IMR-90 (cell line): Measurements from ENCODE around the gene AGBL2. TPM values are rescaled to one million over a fixed set of nuclear protein-coding genes. Genes with fewer than 3 reads are reported as not detected.

Experiments used
- ATAC-seq: fragments of 200-7000 bp; cut with Tn5 transposase; 2 replicates; pipeline ENCODE4 v1.9.1; 2020; ENCODE audit warnings: low read depth, mild to moderate bottlenecking, moderate library complexity
- BruUV-seq: library from RNA; stranded (reverse); fragments of 400-500 nt; replicated peaks from 2 replicates; lab custom pipeline; 2021; lab: Mats Ljungman, UMichigan
- CTCF ChIA-PET: fragments of 300-600 bp; formaldehyde crosslinking; extraction: SDS; loops from one replicate; lab custom pipeline; 2021; ENCODE audit warnings: antibody characterized with exemption; lab: Yijun Ruan, JAX
- POLR2A ChIA-PET: fragments of 300-600 bp; sonication (Branson Sonifier 250); formaldehyde crosslinking; loops from one replicate; lab custom pipeline; 2022; ENCODE audit warnings: antibody characterized with exemption; ENCODE audit not compliant: unreplicated experiment; lab: Charles Lee
- DNase-seq: peaks from one replicate; pipeline ENCODE4 v3.0.0; 2013
- H2AFZ ChIP-seq: replicated peaks from 2 replicates; pipeline ENCODE3; 2013; ENCODE audit warnings: low read length, mild to moderate bottlenecking; ENCODE audit not compliant: poor library complexity
- H2AK5ac ChIP-seq: 2 replicates; pipeline ENCODE4 v1.6.1; 2013; ENCODE audit warnings: low read depth, low read length, inconsistent platforms
- H2AK9ac ChIP-seq: replicated peaks from 2 replicates; pipeline ENCODE3; 2013; ENCODE audit warnings: mild to moderate bottlenecking, low read depth, low read length, moderate library complexity; ENCODE audit not compliant: poor library complexity
- H2BK120ac ChIP-seq: 2 replicates; pipeline ENCODE4 v1.6.1; 2013; ENCODE audit warnings: low read depth, low read length, inconsistent platforms
- H2BK15ac ChIP-seq: 3 replicates; pipeline ENCODE4 v1.6.1; 2013; ENCODE audit warnings: low read depth, low read length, inconsistent platforms
- H2BK20ac ChIP-seq: 2 replicates; pipeline ENCODE4 v1.6.1; 2013; ENCODE audit warnings: low read depth, mild to moderate bottlenecking, inconsistent platforms, low read length, moderate library complexity
- H2BK5ac ChIP-seq: 2 replicates; pipeline ENCODE4 v1.6.1; 2013; ENCODE audit warnings: mild to moderate bottlenecking, low read depth, low read length, inconsistent platforms; ENCODE audit not compliant: poor library complexity, severe bottlenecking
- H3K14ac ChIP-seq: replicated peaks from 2 replicates; pipeline ENCODE4 v1.6.1; 2013; ENCODE audit warnings: low read depth, low read length, inconsistent platforms
- H3K18ac ChIP-seq: 2 replicates; pipeline ENCODE4 v1.6.1; 2013; ENCODE audit warnings: low read depth, low read length, control low read depth
- H3K23ac ChIP-seq: 2 replicates; pipeline ENCODE4 v1.6.1; 2013; ENCODE audit warnings: low read depth, low read length, inconsistent platforms
- H3K27ac ChIP-seq: 2 replicates; pipeline ENCODE4 v1.5.1; 2013; ENCODE audit warnings: mild to moderate bottlenecking, control low read depth, low read length; ENCODE audit not compliant: insufficient read depth
- H3K27me3 ChIP-seq: 2 replicates; pipeline ENCODE4 v1.6.1; 2013; ENCODE audit warnings: low read length; ENCODE audit not compliant: control insufficient read depth, insufficient read depth
- H3K36me3 ChIP-seq: 2 replicates; pipeline ENCODE4 v1.6.1; 2013; ENCODE audit warnings: low read length, mixed read lengths; ENCODE audit not compliant: control insufficient read depth, insufficient read depth
- H3K4ac ChIP-seq: 2 replicates; pipeline ENCODE4 v1.6.1; 2013; ENCODE audit warnings: low read depth, low read length, inconsistent platforms
- H3K4me1 ChIP-seq: 2 replicates; pipeline ENCODE4 v1.6.1; 2013; ENCODE audit warnings: low read length, mixed read lengths; ENCODE audit not compliant: control insufficient read depth, insufficient read depth
- H3K4me2 ChIP-seq: 2 replicates; pipeline ENCODE4 v1.6.1; 2013; ENCODE audit warnings: low read depth, mild to moderate bottlenecking, control low read depth, low read length, moderate library complexity
- H3K4me3 ChIP-seq: 2 replicates; pipeline ENCODE4 v1.5.1; 2013; ENCODE audit warnings: low read depth, mild to moderate bottlenecking, control low read depth, low read length, moderate library complexity; ENCODE audit not compliant: insufficient read depth
- H3K56ac ChIP-seq: 2 replicates; pipeline ENCODE4 v1.6.1; 2013; ENCODE audit warnings: low read length, inconsistent platforms; ENCODE audit not compliant: insufficient read depth; ENCODE audit errors: extremely low read depth
- H3K79me1 ChIP-seq, 2 experiments: 2 replicates each; pipeline ENCODE4 v1.6.1; 2013; ENCODE audit warnings: low read length in 2 of 2, inconsistent platforms in 1 of 2, low read depth in 1 of 2
- H3K9ac ChIP-seq: 2 replicates; pipeline ENCODE4 v1.6.1; 2013; ENCODE audit warnings: low read depth, low read length, control low read depth
- H3K9me1 ChIP-seq: 2 replicates; pipeline ENCODE4 v1.6.1; 2013; ENCODE audit warnings: low read length, inconsistent platforms; ENCODE audit not compliant: insufficient read depth
- H3K9me3 ChIP-seq: 2 replicates; pipeline ENCODE4 v1.6.1; 2013; ENCODE audit warnings: low read length; ENCODE audit not compliant: control insufficient read depth, insufficient read depth
- H4K20me1 ChIP-seq: 2 replicates; pipeline ENCODE4 v1.6.1; 2013; ENCODE audit warnings: low read length, inconsistent platforms; ENCODE audit not compliant: insufficient read depth
- H4K5ac ChIP-seq: 2 replicates; pipeline ENCODE4 v1.6.1; 2013; ENCODE audit warnings: mild to moderate bottlenecking, low read depth, low read length, control low read depth
- H4K8ac ChIP-seq, 2 experiments: 2 replicates each; pipeline ENCODE4 v1.6.1; 2013; ENCODE audit warnings: low read depth in 2 of 2, low read length in 2 of 2, control low read depth in 1 of 2, inconsistent platforms in 1 of 2
- H4K91ac ChIP-seq: 2 replicates; pipeline ENCODE4 v1.6.1; 2013; ENCODE audit warnings: low read depth, low read length, inconsistent platforms; ENCODE audit not compliant: insufficient read depth
- BHLHE40 ChIP-seq: fragments of 150-350 bp; IDR thresholded peaks from 2 replicates; pipeline ENCODE4 v1.6.1; 2016; ENCODE audit warnings: mild to moderate bottlenecking, low read depth, low read length
- CHD1 ChIP-seq: IDR thresholded peaks from 2 replicates; pipeline ENCODE4 v1.6.1; 2012; ENCODE audit warnings: low read depth, low read length, improper control_type of control experiment
- CTCF ChIP-seq: conservative IDR thresholded peaks from 2 replicates; pipeline ENCODE4 v1.5.1; 2012; ENCODE audit warnings: mild to moderate bottlenecking, low read depth, low read length, improper control_type of control experiment
- ELK1 ChIP-seq: fragments of 150-350 bp; IDR thresholded peaks from 2 replicates; pipeline ENCODE4 v1.6.1; 2016; ENCODE audit warnings: low read depth, mild to moderate bottlenecking, low read length, moderate library complexity, borderline replicate concordance
- FOS ChIP-seq: fragments of 150-350 bp; IDR thresholded peaks from 2 replicates; pipeline ENCODE4 v1.6.1; 2016; ENCODE audit warnings: low read depth, low read length
- MAFK ChIP-seq: IDR thresholded peaks from 2 replicates; pipeline ENCODE4 v1.6.1; 2012; ENCODE audit warnings: low read depth, low read length, improper control_type of control experiment
- MAZ ChIP-seq: IDR thresholded peaks from 2 replicates; pipeline ENCODE4 v1.6.1; 2012; ENCODE audit warnings: low read depth, mild to moderate bottlenecking, low read length, improper control_type of control experiment, moderate library complexity, borderline replicate concordance
- MXI1 ChIP-seq: IDR thresholded peaks from 2 replicates; pipeline ENCODE4 v1.6.1; 2012; ENCODE audit warnings: low read depth, mild to moderate bottlenecking, low read length, moderate library complexity, borderline replicate concordance
- NFE2L2 ChIP-seq: fragments of 150-350 bp; IDR thresholded peaks from 2 replicates; pipeline ENCODE4 v1.6.1; 2016; ENCODE audit warnings: low read depth, mild to moderate bottlenecking, low read length
- RFX5 ChIP-seq: IDR thresholded peaks from 2 replicates; pipeline ENCODE4 v1.8.0; 2012; ENCODE audit warnings: low read depth, mild to moderate bottlenecking, low read length, moderate library complexity
- SMC3 ChIP-seq: fragments of 150-350 bp; IDR thresholded peaks from 2 replicates; pipeline ENCODE4 v1.6.1; 2016; ENCODE audit warnings: low read depth, mild to moderate bottlenecking, antibody characterized with exemption, low read length, moderate library complexity
- WGBS, 2 experiments: methylation state at CpG; one replicate each; pipeline versions ENCODE4 v1.1.5 to v1.1.7; 2013; ENCODE audit warnings: missing lambda C conversion rate in 2 of 2; ENCODE audit not compliant: insufficient read length in 1 of 2; ENCODE audit errors: extremely low coverage in 2 of 2; 5-methylcytosine and 5-hydroxymethylcytosine counted together
- dilution Hi-C: fragments of 300-500 bp; cut with HindIII; formaldehyde crosslinking; loops from one replicate; pipeline ENCODE4 v1.14.3; 2018; ENCODE audit warnings: low sequenced_read_pairs; ENCODE audit not compliant: unreplicated experiment
- in situ Hi-C: fragments of 300-500 bp; cut with MboI; formaldehyde crosslinking; loops from 3 replicates; pipeline ENCODE4 v1.14.3; 2019; ENCODE audit warnings: low sequenced_read_pairs, inconsistent platforms, mixed read lengths
- intact Hi-C: fragments of 100-400 bp; cut with micrococcal nuclease; formaldehyde crosslinking; loops from 2 replicates; pipeline ENCODE4 v1.10.0; 2022
- polyA plus RNA-seq, 3 experiments: library from polyadenylated mRNA; depleted of rRNA; stranded (reverse); fragments of >200 nt; gene quantifications; 2 replicates each; pipeline ENCODE4 v1.2.3, GENCODE V29; 2012; ENCODE audit warnings: low replicate concordance in 1 of 3
- total RNA-seq: library from RNA; depleted of rRNA; stranded (reverse); fragments of >200 nt; gene quantifications from 2 replicates; pipeline ENCODE4 v1.2.3, GENCODE V29; 2012
- TF ChIP-seq, protein P1 (sequence below): fragments of 150-350 bp; IDR thresholded peaks from 2 replicates; pipeline ENCODE4 v1.6.1; 2017; ENCODE audit warnings: mild to moderate bottlenecking, antibody characterized with exemption, low read length, low read depth

Gene AGBL2
- total and polyA plus RNA-seq, 2 of the 4 experiments (the other 2 are of a cell fraction): 0.36 to 1.2 TPM

GRCh38 chr11:47667135-47667534 lies 48.0 kb downstream of the AGBL2 start:
- peak; percentile 22 for ATAC-seq
- Histone ChIP-seq H3K9ac (no peak overlapping the region), H3K56ac (no peak overlapping the region), H2AK9ac (no peak overlapping the region), H4K5ac (no peak overlapping the region), H3K4ac (no peak overlapping the region), H2BK20ac (no peak overlapping the region), H3K27me3 (no peaks in the 10 kb centered on the region), H3K9me1 (no peaks in the 10 kb centered on the region), H3K36me3 (no peaks in the 10 kb centered on the region), H3K18ac (no peak overlapping the region), H2AK5ac (no peak overlapping the region), H3K23ac (no peak overlapping the region), H4K91ac (no peak overlapping the region), H3K79me1 (no peaks in the 10 kb centered on the region), H4K8ac (no peak overlapping the region), H2AFZ (no peak overlapping the region), H4K20me1 (no peaks in the 10 kb centered on the region), H3K4me1 (peaks cover 3% of the 10 kb centered on the region; the same call in 1 of the 2 replicates), H3K14ac (no peak overlapping the region), H2BK120ac (no peak overlapping the region), H3K27ac (no peak overlapping the region), H3K4me3 (no peak overlapping the region), H3K4me2 (no peak overlapping the region), H2BK5ac (no peak overlapping the region), H2BK15ac (no peak overlapping the region), H3K9me3 (no peaks in the 10 kb centered on the region)
- TF ChIP-seq, protein P1, sequence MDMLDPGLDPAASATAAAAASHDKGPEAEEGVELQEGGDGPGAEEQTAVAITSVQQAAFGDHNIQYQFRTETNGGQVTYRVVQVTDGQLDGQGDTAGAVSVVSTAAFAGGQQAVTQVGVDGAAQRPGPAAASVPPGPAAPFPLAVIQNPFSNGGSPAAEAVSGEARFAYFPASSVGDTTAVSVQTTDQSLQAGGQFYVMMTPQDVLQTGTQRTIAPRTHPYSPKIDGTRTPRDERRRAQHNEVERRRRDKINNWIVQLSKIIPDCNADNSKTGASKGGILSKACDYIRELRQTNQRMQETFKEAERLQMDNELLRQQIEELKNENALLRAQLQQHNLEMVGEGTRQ: no peak
- TF ChIP-seq SMC3 (no peak), CTCF (no peak), MAFK (no peak), CHD1 (no peak), ELK1 (no peak), RFX5 (no peak), MAZ (no peak), BHLHE40 (no peak), NFE2L2 (no peak), MXI1 (no peak), FOS (no peak)
- DNase-seq: peak; percentile 4
- no CpG with 5 or more reads among the region's 4 CpGs for WGBS, 2 experiments
- no TSS peak for BruUV-seq
- POLR2A ChIA-PET: no interaction called here
- intact Hi-C loops (no loop called here), dilution Hi-C loops (no loop called here), in situ Hi-C loops (no loop called here)
- CTCF ChIA-PET: no interaction called here
